ENCODE measurements around the gene CFAP43.
"Not testable (repeated sequence)": the region's sequence is repeated elsewhere in the genome, so short reads cannot be mapped to it uniquely, and the experiment has no call there.

CFAP43 gene

GRCh38 chr10:104223304-104223703 is 8.9 kb downstream of the CFAP43 start:
- DNase-seq = no peak

- no peak for DNase-seq
Measured at GRCh38 chr10:104220522-104220921, 11.6 kb downstream of the CFAP43 start.

DNA sequence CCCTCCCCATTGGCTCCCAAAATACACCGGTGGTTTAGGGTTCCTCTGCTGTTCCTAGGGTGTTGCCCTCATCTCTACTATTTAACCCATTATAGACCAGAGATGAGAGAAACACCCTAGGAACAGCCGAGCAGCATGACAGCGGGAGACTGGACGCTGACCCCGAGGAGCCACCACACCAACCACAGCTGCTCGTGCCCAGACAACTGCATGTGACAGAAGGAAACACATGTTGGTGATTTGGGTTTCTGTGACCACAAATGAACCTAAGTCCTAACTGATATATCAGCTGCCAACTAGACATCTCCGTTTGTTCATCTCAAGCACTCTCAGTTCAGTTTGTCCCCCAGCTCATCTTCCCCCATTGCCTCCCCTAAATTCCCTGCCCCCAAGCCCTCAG is 13.4 kb downstream of the CFAP43 start:
- no peak for DNase-seq

- no peak for DNase-seq
Measured at GRCh38 chr10:104216631-104217030, 15.5 kb downstream of the CFAP43 start.

GRCh38 chr10:104209575-104210198 is 22.5 kb downstream of the CFAP43 start:
- peak; percentile 56 for DNase-seq

DNA sequence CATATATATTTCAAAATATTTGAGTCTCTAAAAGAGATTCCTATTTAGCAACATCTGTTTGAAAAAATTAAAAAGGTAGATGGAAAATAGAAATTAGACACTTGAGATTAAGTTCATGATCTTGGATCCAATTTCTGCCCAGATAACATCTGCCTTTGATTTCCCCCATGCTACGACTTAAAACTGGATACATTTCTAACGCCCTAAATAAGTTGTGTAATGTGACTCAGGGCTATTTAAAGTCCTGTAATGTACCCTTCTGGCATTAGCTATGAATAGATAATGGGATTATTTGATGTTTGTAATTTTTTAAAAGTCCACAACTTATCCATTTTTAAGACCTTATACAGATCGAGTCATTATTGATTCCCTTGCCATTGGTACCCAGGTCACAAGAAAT is 23.4 kb downstream of the CFAP43 start:
- no peak for DNase-seq

- no peak for DNase-seq
Measured at GRCh38 chr10:104202231-104202630, 29.9 kb downstream of the CFAP43 start.

GRCh38 chr10:104201636-104202035 is 30.5 kb downstream of the CFAP43 start:
- no peak for DNase-seq

- no peak for DNase-seq
Measured at GRCh38 chr10:104199567-104199966, 32.6 kb downstream of the CFAP43 start.

DNA sequence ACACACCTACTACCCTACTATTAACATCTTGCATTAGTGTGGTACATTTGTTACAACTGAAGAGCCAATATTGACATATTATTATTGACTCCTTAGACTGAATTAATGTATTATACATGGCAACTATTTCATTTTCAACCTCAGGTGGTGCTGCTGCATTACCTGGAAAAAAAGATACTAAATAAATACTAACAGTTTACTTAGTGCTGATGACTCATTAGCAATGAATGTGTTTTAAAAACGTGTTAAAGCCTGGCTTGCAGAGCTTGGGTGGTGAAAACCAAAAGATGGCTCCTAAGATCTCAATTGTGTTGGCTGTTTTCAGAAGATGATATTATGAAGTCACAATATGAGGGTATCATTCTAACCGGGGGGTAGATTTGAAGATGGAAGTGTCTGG is 34.8 kb downstream of the CFAP43 start:
- no peak for DNase-seq

DNA sequence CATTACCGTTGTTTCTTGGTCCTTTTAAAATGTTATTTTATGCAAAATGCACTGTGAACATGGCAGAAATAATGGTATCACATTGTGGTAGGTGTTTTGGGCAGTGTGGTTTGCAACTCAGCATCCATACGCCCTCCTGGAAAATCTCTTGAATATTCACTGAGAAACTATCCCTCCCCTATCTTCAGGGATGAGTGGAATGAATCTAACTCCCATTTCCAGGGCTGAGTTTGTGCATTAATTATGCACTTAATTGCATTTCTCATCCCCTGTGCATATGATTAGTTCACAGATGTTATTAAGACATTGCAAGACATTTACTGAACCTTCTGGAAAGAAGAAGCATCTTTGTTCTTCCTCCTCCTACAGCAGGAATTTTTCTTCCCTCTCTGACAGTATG is 36.5 kb downstream of the CFAP43 start:
- no peak for DNase-seq

- DNase-seq = no peak
Measured at GRCh38 chr10:104193787-104194186, 38.4 kb downstream of the CFAP43 start.

GRCh38 chr10:104190695-104191094 is 41.5 kb downstream of the CFAP43 start:
- no peak for DNase-seq

GRCh38 chr10:104183682-104184081 is 48.5 kb downstream of the CFAP43 start:
- DNase-seq = no peak

GRCh38 chr10:104174136-104174535 is 58.0 kb downstream of the CFAP43 start:
- DNase-seq = not testable (repeated sequence)

- peak; percentile 46 for DNase-seq
Measured at GRCh38 chr10:104170610-104171254, 61.4 kb downstream of the CFAP43 start.

GRCh38 chr10:104155591-104155990 is 76.6 kb downstream of the CFAP43 start:
- DNase-seq = no peak

DNA sequence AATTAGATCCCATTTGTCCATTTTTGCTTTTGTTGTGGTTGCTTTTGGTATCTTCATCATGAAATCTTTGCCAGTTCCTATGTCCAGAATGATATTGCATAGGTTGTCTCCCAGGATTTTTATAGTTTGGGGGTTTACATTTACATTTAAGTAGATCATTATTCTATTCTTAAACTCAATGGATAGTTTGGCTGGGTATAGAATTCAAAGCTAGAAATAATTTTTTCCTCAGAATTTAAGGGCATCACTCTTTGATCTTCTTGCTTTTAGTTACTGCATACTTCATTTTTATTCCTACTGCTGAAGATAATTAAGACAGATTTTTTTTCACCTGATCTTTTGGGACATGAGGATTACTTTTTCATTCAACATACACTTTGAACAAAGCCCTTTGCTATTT is 80.4 kb downstream of the CFAP43 start:
- no peak for DNase-seq

- no peak for DNase-seq
Measured at GRCh38 chr10:104150139-104150538, 82.0 kb downstream of the CFAP43 start.

DNA sequence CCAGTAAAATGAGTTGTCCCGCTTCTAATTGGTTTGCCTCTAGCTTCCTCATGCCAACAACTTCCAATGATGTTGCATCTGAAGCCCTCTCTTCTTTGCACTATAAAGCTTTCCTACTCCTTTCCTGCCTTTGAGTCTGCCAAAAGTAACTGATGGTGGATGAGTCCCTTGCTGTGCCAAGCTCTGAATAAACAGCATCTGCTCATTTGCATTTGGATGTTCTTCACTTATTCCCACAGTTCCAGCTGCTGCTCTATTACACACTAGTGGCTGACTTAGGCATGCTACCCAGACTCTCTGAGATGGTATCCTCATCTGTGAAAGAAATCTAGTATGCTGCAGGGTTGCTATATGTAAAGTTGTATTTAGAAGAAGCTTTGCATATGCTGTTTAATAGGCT is 85.3 kb downstream of the CFAP43 start:
- no peak for DNase-seq

DNA sequence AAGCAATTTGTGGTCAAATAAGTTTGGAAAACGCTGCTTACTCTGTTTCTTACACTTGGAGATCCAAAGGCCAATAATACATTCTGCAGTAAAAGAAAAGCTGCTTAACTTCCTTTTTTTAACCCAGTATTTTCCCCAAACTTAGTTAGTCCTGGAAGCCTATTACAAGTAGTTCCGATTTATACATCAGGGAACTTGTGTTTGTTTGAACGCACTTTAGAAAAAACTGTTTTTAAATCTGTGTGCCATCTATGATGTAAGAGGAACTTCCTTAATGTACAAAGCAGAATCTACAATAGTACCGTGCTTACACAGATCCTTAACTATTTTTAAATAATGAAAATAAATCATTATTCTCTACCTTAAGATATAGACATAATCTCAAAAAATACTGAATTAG is 87.2 kb downstream of the CFAP43 start:
- no peak for DNase-seq

DNA sequence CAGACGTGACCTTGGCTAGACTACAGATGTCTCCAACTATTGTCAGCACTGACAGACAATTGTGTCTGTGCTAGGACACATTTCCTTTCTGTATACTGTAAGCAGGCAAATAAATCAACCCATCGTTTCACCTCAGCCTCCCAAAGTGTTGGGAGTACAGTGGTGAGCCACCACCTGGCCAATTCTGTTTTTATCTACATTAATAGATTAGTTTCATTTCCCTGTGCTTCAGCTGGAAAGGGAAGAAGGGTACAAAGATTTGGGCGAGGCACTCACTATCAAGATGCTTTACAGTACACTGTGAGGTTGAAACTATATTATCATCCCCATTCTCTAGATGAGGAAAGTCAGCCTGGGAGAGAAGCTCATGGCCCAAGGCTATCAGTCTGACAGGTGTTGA is 88.3 kb downstream of the CFAP43 start:
- no peak for DNase-seq

GRCh38 chr10:104142081-104142480 is 90.1 kb downstream of the CFAP43 start:
- no peak for DNase-seq

GRCh38 chr10:104139221-104139620 is 92.9 kb downstream of the CFAP43 start:
- peak; percentile 14 for DNase-seq

- no peak for DNase-seq
Measured at GRCh38 chr10:104138131-104138530, 94.0 kb downstream of the CFAP43 start.

Measured in CD4-positive, alpha-beta T cell treated with Interleukin-10 for 1 hour (primary cell).